Hypothalamus (tissue), 51 donors: ENCODE measurements around the gene HDAC5.
"Not testable (repeated sequence)": the region's sequence is repeated elsewhere in the genome, so short reads cannot be mapped to it uniquely, and the experiment has no call there.

Source experiments
- DNase-seq, 51 donors: peaks; one replicate each; lab custom pipeline; 2025; lab: John Stamatoyannopoulos, UW

HDAC5 gene

GRCh38 chr17:44039829-44040635 is 83.4 kb downstream of the HDAC5 start:
- no peak for DNase-seq

DNA sequence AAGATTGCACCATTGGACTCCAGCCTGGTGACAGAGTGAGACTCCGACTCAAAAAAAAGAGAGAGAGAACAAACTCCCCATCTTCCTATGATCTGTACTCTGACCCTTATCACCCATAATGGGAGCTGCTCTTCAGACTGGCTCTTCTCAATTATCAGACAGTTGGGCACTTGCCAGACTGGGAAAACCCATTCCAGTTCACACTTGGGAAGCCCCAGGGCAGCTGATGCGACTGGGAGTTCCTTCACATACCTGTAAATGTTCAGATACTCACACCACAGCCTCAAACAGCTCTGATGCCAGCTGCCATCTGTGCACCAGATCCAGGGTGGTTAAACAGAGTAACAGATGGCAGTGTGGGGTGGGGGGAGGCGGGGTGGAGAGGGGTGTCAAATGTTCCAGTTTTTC is 84.8 kb downstream of the HDAC5 start:
- peak in 1 of 51 donors; percentile 26 for DNase-seq

DNA sequence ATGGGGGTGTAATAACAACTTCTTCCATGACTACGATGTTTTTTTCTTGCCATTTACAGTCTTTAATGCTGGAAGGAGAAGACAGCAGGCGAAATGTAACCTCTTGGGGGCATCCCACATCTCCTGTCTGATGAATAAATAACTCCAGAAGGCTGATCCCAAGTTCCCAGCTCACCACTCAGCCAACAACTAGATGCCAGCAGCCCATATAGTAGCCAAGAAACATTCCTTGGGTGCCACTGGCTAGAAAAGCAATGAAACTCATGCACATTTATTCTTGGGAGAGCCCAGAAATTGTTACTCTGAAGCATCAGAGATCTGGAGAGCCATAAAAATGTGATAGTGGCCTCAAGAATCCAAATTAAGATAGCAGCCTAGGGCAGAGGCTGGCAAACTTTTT is 86.0 kb downstream of the HDAC5 start:
- no peak for DNase-seq

GRCh38 chr17:44034688-44035087 is 88.8 kb downstream of the HDAC5 start:
- not testable (repeated sequence) for DNase-seq

GRCh38 chr17:44033861-44034408 is 89.5 kb downstream of the HDAC5 start:
- DNase-seq = no peak

GRCh38 chr17:44030482-44030881 is 93.0 kb downstream of the HDAC5 start:
- no peak for DNase-seq

- DNase-seq = no peak
Observed at GRCh38 chr17:44029736-44030135, 93.7 kb downstream of the HDAC5 start.
